Mucosa of descending colon (tissue), 3 donors: ENCODE data around the gene TSHZ2. TPM values are rescaled to one million over a fixed set of nuclear protein-coding genes. Genes with fewer than 3 reads are reported as not detected.

Experiments used
- ATAC-seq: fragments of 200-7000 bp; cut with Tn5 transposase; one replicate; pipeline ENCODE4 v1.9.1; 2020; ENCODE audit warnings: mild to moderate bottlenecking, moderate library complexity
- DNase-seq, 3 donors: peaks; one replicate each; pipeline ENCODE4 v3.0.0-alpha.2; 2020
- H3K36me3 ChIP-seq: fragments of 200-600 bp; one replicate; pipeline ENCODE4 v1.8.0; 2021; ENCODE audit warnings: low read depth, mild to moderate bottlenecking
- H3K4me1 ChIP-seq: fragments of 200-600 bp; one replicate; pipeline ENCODE4 v1.8.0; 2021; ENCODE audit warnings: low read depth, mild to moderate bottlenecking
- H3K4me3 ChIP-seq: fragments of 200-600 bp; one replicate; pipeline ENCODE4 v1.8.0; 2021; ENCODE audit warnings: mild to moderate bottlenecking
- H3K9me3 ChIP-seq: fragments of 200-600 bp; one replicate; pipeline ENCODE4 v1.8.0; 2021; ENCODE audit warnings: mild to moderate bottlenecking
- CTCF ChIP-seq: fragments of 200-600 bp; IDR thresholded peaks from one replicate; pipeline ENCODE4 v1.8.0; 2022; ENCODE audit warnings: antibody characterized with exemption, mild to moderate bottlenecking
- intact Hi-C, 2 donors: fragments of 100-400 bp; cut with DNase I in 1 of 2; cut with micrococcal nuclease in 1 of 2; formaldehyde crosslinking; loops; one replicate each; pipeline versions ENCODE4 v1.11.0 to v1.11.1; 2022; cut with DNase I, micrococcal nuclease
- total RNA-seq, 3 donors: library from RNA; stranded (reverse); fragmentation: NEBNext Ultra II Directional in 2 of 3; extraction: Animal tissue kit (Norgen Biotek cat#: 25700) in 2 of 3; gene quantifications; one replicate each; pipeline versions ENCODE4 v1.2.1 to v1.2.4, GENCODE V29; 2021 to 2023
- donor health status: DM: no; HTN: no; CAD: no; lungs with moderate emphysema.
- donor health status: DM: no; HTN: no; CAD: no.
- donor health status: DM: no; HTN: yes; CAD: no.

TSHZ2 gene
- total RNA-seq, 3 donors from 2014 or later: 1.9 to 17.8 (median 3.6) TPM

DNA sequence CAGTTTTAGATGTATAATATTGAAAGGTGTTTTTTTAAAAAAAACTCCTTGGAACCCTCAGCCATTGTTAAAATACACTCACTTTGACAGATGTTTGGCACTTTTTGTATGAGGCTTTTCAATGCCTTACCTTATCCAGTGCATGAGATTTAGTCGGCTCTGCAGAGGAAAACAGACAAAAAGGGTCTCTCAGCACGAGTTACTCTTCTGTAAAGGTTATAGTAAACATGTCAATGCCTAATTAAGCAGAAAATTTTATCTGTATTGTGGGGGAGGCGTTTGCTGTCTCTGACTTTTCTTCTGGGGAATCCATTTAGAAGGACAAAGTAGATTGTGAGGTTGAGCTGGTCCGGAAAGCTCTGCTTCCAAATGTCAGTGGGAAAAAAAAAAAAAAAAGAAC lies 278.3 kb downstream of the TSHZ2 start:
- no peak for TF ChIP-seq CTCF
- H3K9me3 ChIP-seq: no peaks in the 10 kb centered on the region
- no peak for DNase-seq
- ATAC-seq: no peak
- H3K4me3 ChIP-seq: no peak overlapping the region
- H3K36me3 ChIP-seq: no peaks in the 10 kb centered on the region
- intact Hi-C loops: no loop called here
- H3K4me1 ChIP-seq: no peaks in the 10 kb centered on the region

DNA sequence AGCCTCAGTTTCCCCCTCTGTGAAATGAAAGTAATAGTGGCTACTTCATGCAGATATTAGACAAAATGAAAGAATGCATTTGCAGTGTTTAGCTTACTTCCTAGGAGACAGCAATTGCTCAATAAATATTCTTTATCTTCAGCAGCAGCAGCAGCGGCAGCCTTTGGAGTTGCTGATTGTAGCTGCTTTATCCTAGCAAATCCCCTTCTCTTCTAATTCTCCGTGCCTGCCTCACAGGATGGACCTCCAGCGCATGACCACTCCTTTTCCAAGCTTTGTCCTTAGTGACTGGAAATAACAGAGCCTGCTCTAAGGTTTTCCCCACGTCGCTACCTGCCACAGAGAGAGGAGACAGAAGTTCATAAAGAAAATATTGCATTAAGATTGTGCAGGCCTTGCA lies 279.8 kb downstream of the TSHZ2 start:
- no peak for DNase-seq
- intact Hi-C loops: no loop called here
- H3K4me3 ChIP-seq: no peak overlapping the region
- no peaks in the 10 kb centered on the region for H3K36me3 ChIP-seq
- ATAC-seq: no peak
- H3K4me1 ChIP-seq: no peaks in the 10 kb centered on the region
- no peak for TF ChIP-seq CTCF
- H3K9me3 ChIP-seq: no peaks in the 10 kb centered on the region

DNA sequence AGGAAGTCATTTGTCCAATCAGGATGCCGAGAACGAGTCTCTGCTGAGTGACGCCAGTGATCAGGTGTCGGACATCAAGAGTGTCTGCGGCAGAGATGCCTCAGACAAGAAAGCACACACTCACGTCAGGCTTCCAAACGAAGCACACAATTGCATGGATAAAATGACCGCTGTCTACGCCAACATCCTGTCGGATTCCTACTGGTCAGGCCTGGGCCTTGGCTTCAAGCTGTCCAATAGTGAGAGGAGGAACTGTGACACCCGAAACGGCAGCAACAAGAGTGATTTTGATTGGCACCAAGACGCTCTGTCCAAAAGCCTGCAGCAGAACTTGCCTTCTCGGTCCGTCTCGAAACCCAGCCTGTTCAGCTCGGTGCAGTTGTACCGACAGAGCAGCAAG lies 281.5 kb downstream of the TSHZ2 start:
- no peaks in the 10 kb centered on the region for H3K36me3 ChIP-seq
- no peak overlapping the region for H3K4me3 ChIP-seq
- H3K9me3 ChIP-seq: no peaks in the 10 kb centered on the region
- no peak for TF ChIP-seq CTCF
- ATAC-seq (no peak), DNase-seq (no peak)
- intact Hi-C loops: no loop called here
- H3K4me1 ChIP-seq: no peaks in the 10 kb centered on the region

DNA sequence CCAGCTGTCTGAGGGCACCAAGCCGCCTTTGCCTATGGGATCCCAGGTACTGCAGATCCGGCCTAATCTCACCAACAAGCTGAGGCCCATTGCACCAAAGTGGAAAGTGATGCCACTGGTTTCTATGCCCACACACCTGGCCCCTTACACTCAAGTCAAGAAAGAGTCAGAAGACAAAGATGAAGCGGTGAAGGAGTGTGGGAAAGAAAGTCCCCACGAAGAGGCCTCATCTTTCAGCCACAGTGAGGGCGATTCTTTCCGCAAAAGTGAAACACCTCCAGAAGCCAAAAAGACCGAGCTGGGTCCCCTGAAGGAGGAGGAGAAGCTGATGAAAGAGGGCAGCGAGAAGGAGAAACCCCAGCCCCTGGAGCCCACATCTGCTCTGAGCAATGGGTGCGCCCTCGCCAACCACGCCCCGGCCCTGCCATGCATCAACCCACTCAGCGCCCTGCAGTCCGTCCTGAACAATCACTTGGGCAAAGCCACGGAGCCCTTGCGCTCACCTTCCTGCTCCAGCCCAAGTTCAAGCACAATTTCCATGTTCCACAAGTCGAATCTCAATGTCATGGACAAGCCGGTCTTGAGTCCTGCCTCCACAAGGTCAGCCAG lies 283.0 kb downstream of the TSHZ2 start:
- Histone ChIP-seq H3K4me1 (no peaks in the 10 kb centered on the region), H3K9me3 (no peaks in the 10 kb centered on the region), H3K36me3 (no peaks in the 10 kb centered on the region), H3K4me3 (no peak overlapping the region)
- intact Hi-C loops: no loop called here
- no peak for ATAC-seq
- no peak for TF ChIP-seq CTCF
- DNase-seq: no peak

DNA sequence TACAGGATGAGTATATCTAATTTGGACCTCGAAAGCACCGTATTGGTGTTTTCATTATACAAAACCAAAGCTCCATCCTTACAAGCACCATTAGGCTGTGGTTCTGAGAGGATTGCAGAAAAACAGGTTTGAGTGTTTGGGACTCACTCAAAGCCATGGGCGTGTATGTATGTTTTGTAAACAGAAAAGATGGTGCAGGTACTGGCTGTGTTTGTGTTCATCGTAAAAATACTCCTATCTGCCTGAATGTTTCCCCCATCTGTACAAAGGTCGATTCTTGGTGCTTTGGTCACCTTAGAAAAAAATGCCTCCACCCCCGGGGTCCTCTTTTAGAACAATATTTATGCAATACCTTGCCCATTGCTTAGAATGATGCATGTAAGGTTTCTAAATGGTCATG lies 286.6 kb downstream of the TSHZ2 start:
- ATAC-seq (no peak), DNase-seq (no peak)
- Histone ChIP-seq H3K9me3 (no peaks in the 10 kb centered on the region), H3K4me3 (no peak overlapping the region), H3K36me3 (no peaks in the 10 kb centered on the region), H3K4me1 (no peaks in the 10 kb centered on the region)
- intact Hi-C loops: no loop called here
- TF ChIP-seq CTCF: no peak

GRCh38 chr20:53260168-53260567 lies 288.0 kb downstream of the TSHZ2 start:
- intact Hi-C loops: no loop called here
- Histone ChIP-seq H3K4me1 (no peaks in the 10 kb centered on the region), H3K4me3 (no peak overlapping the region), H3K9me3 (no peaks in the 10 kb centered on the region), H3K36me3 (no peaks in the 10 kb centered on the region)
- ATAC-seq (no peak), DNase-seq (no peak)
- no peak for TF ChIP-seq CTCF
